Activated T-cell treated with anti-CD3 and anti-CD28 coated beads for 24 hours (primary cell): ENCODE measurements around the gene SP100.
A peak's percentile ranks its signal among the peaks of the same experiment; 100 is the strongest.
"Not testable (repeated sequence)": the region's sequence is repeated elsewhere in the genome, so short reads cannot be mapped to it uniquely, and the experiment has no call there.

Source experiments
- DNase-seq: peaks from one replicate; pipeline ENCODE4 v3.0.0-alpha.2; 2020; ENCODE audit warnings: low read depth

Gene SP100

GRCh38 chr2:230419181-230419580 lies 3.2 kb downstream of the SP100 start:
- no peak for DNase-seq

DNA sequence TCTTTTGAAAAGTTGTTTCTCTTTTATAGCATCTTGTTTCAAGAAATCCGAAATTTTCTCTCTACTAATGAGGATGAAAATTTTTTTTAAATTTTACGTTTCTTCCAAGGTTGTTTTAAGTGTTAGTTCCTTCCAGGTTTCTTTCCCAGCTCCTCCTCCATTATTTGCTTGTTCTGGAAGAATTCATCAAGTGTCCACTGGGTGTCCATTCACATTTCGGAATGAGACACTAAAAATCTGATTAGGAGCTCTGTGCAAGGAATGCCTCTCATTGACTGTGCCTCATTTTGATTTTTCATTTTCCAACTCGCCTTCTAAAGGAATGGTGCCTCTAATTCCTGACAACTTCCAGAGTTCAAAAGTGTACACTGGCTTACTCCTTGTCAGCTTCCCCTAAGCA lies 6.1 kb downstream of the SP100 start:
- no peak for DNase-seq

- DNase-seq = no peak
These were observed 8.0 kb downstream of the SP100 start for GRCh38 chr2:230423851-230424458.

DNA sequence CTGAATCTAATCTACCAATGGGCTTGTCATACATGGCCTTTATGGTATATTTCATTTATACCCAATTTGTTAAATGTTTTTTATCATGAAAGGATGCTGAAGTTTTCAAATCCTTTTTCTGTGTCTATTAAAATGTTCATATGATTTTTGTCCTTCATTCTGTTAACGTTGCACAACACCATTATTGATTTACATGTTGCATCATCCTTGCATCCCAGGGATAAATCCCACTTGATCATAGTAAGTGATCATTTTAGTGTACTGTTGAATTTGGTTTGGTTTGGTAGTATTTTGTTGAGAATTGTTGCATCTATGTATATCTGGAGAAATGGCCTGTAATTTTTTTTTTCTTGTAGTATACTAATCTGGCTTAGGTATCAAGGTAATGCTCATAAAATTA lies 9.4 kb downstream of the SP100 start:
- no peak for DNase-seq

DNA sequence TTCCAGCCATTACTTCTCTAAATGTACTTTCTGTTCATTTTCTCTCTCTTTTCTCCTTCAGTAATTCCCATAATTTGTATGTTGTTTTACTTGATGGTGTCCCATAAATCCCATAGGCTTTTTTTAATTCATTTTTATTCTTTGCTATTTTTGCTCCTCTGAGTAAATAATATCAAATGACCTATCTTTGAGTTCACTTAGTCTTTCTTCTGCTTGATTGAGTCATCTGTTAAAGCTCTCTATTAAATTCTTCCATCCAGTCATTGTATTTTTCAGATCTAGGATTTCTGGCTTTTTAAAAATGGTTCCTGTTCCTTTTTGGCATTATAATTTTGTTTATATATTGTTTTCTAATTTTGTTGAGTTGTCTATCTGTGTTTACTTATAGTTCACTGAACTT lies 13.5 kb downstream of the SP100 start:
- DNase-seq = no peak

DNA sequence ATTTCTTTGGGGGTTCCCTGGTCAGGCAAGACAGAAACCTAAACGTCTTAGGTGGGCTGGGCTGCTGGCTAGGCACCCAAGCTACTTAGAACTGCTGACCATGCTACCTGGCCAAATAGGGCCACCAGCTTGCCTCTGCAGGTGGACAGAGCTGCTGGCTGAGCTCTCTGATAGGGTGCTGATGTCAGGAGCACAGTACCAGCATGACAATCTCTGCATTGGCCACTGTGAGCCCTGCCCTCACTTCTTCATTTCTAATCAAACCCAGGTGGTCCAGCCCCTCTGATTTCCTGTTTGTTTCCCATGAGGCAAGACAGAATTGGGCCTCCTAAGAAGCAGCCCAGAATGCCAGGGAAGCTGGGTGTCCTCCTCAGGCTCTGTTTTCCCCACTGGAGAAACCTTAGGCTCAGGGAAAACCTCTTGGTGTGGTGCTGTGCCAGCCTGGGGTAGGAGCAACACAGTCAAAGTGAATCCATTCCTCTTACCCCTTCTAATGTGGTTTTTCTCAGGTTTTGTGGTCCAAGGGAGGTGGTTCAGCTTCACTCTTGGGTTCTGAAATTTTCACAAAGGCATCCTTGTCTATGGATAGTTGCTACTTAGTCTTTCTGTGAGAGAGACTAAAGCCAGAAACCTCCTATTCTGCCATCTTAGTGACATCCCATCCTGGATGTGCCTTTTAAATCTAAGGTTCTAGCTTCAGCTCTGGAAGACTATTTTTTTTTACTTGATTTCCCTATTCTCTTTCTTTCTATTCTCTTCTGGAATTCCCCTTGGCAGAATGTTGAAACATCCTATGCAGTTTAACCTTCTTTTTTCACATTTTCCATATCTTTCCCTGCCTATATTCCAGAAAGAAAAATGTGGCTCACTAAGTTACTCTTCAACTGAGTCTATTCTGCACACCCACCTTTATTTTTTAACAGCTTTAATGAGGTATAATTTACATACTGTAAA lies 15.2 kb downstream of the SP100 start:
- DNase-seq = no peak

- DNase-seq = no peak
These were observed 18.8 kb downstream of the SP100 start for GRCh38 chr2:230434677-230435324.

- no peak for DNase-seq
These were observed 19.4 kb downstream of the SP100 start for GRCh38 chr2:230435431-230435830.

GRCh38 chr2:230439121-230439520 lies 23.1 kb downstream of the SP100 start:
- DNase-seq = not testable (repeated sequence)

DNA sequence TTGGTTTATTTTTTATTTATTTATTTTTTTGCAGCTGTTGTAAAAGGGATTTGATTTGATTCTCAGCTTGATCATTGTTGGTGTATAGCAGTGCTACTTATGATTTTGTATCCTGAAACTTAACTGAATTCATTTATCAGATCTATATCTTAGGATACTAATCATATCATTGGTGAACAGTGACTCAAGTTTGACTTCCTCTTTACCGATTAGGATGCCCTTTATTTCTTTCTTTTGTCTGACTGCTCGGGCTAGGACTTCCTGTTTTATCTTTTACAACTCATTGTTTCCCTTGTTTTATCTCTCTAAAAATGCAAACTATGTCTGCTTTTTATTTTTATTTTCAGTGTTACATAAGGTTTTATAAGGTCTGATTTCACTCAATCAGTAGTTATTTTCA lies 23.6 kb downstream of the SP100 start:
- DNase-seq = no peak

DNA sequence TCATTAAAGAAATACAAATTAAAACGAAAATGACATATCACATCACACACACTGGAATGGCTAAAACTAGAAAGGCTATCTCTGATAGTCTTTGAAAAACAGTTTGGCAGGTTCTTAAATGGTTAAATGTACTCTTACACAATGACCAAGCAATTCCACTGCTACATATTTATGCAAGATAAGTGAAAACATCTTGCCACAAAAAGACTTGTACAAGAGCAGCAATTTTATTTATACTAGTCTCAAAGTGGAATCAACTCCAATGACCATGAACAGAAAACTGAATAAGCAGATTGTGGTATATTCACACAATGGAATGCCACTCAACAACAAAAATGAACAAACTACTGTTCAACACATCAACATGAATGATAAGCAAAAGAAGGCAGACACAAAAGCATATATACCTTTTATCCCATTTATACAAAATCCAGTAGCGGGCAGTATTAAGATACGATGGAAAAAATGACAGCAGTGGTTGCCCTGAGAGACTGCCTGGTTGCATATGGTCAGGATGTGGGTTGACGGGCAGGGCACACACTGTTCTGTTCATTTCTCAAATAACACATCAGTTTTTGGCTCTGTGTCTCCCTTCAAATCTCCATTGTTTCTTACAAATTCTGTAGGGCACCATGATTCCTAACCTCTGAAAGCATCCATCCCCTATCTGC lies 25.4 kb downstream of the SP100 start:
- DNase-seq = peak; percentile 23

DNA sequence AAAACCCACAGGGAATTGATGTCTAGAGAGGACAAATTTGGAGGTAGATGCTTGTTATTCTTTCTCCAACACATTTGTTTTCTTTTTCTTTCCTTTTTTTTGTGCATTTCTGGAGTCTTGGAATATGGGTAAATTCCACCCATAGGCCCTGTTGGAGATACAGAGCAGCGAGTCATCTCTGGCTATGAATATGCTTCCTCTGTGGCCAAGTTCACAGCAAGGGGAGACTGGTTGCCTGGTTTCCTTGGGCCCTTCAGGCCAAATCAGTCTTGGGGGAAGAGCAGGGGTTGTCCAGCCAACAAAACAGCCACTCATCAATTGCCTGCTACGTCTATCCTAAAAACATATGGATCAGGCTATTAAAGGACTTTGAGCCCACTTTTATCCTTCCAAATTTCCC lies 27.5 kb downstream of the SP100 start:
- no peak for DNase-seq

- no peak for DNase-seq
These were observed 28.8 kb downstream of the SP100 start for GRCh38 chr2:230444832-230445231.

GRCh38 chr2:230447036-230447435 lies 31.0 kb downstream of the SP100 start:
- no peak for DNase-seq

DNA sequence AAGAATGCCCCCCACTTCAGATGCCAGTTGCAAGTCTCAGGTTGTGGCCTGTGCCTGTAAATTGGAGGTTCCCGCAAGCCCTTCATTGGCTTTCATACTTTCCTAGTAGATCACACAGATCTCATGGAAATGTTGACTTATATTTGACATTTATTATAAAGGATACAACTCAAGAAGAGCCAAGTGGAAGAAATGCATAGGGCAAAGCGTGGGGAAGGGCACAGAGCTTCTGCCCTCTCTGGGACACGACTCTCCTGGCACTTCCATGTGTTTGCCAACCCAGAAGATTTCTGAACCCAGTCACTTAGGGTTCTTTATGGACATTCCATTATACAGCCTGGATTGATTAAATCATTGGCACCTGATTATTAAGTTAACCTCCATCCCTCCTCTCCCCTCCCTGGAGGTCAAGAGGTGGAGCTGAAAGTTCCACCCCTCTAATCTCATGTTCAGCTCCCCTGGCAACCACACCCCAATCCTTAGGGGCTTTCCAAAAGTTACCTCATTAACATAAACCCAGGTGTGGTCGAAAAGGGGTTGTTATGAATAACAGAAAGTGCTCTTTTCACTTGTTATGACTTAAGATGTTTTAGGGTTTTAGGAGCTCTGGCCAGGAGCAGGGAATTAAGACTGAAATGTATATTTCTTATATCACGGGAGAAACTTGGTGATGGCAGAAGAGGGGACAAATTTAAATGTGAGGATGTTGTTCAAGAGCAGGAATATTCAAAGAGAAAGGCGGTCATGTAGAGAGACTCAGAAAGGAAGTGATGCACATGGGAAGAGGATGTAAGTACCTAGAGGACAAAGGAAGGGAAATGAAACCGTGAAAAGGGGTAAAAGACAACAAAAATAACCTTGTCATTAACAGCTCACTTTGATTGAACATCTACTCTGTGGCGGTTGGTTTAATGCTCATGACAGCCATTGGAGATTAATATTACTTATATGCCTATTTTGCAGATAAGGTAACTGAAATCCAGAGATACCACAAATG lies 31.8 kb downstream of the SP100 start:
- no peak for DNase-seq

- DNase-seq = no peak
These were observed 34.0 kb downstream of the SP100 start for GRCh38 chr2:230449901-230450467.

GRCh38 chr2:230453006-230453405 lies 37.0 kb downstream of the SP100 start:
- no peak for DNase-seq

GRCh38 chr2:230455005-230455684 lies 39.1 kb downstream of the SP100 start:
- no peak for DNase-seq

GRCh38 chr2:230457073-230457768 lies 41.2 kb downstream of the SP100 start:
- DNase-seq = no peak

- no peak for DNase-seq
These were observed 41.8 kb downstream of the SP100 start for GRCh38 chr2:230457793-230458192.
